Mesenchymal stem cell (in vitro differentiated cells and primary cell): Measurements from ENCODE around the gene SLC25A15.

ENCODE experiments used
- DNase-seq: peaks from one replicate; pipeline ENCODE4 v3.0.0-alpha.2; 2013
- H2AFZ ChIP-seq: one replicate; pipeline ENCODE4 v1.6.1; 2013; ENCODE audit warnings: low read depth, mild to moderate bottlenecking, control low read depth, inconsistent platforms, low read length, moderate library complexity
- H2AK5ac ChIP-seq: 2 replicates; pipeline ENCODE4 v1.6.1; 2013; ENCODE audit warnings: low read length, moderate library complexity, mild to moderate bottlenecking, inconsistent platforms; ENCODE audit not compliant: severe bottlenecking
- H2BK120ac ChIP-seq: one replicate; pipeline ENCODE4 v1.6.1; 2013; ENCODE audit warnings: low read depth, mild to moderate bottlenecking, inconsistent platforms, low read length, moderate library complexity
- H2BK12ac ChIP-seq, 2 experiments: one replicate each; pipeline ENCODE4 v1.6.1; 2013; ENCODE audit warnings: inconsistent platforms in 2 of 2, low read length in 2 of 2, mild to moderate bottlenecking in 2 of 2, moderate library complexity in 2 of 2, control low read depth in 1 of 2
- H2BK15ac ChIP-seq: one replicate; pipeline ENCODE4 v1.6.1; 2013; ENCODE audit warnings: mild to moderate bottlenecking, low read depth, inconsistent platforms; ENCODE audit not compliant: poor library complexity, severe bottlenecking
- H2BK5ac ChIP-seq: 2 replicates; pipeline ENCODE4 v1.6.1; 2013; ENCODE audit warnings: low read depth, mild to moderate bottlenecking, low read length, control low read depth, inconsistent platforms; ENCODE audit not compliant: poor library complexity, severe bottlenecking
- H3K14ac ChIP-seq, 2 experiments: one replicate each; pipeline ENCODE4 v1.6.1; 2013; ENCODE audit warnings: inconsistent platforms in 2 of 2, low read length in 2 of 2, control low read depth in 1 of 2, mild to moderate bottlenecking in 1 of 2, moderate library complexity in 1 of 2
- H3K18ac ChIP-seq, 2 experiments: one replicate each; pipeline ENCODE4 v1.6.1; 2013; ENCODE audit warnings: inconsistent platforms in 2 of 2, low read length in 2 of 2, control low read depth in 1 of 2, low read depth in 1 of 2, mild to moderate bottlenecking in 1 of 2
- H3K23ac ChIP-seq, 2 experiments: one replicate each; pipeline ENCODE4 v1.6.1; 2013; ENCODE audit warnings: inconsistent platforms in 2 of 2, low read length in 2 of 2, mild to moderate bottlenecking in 2 of 2, moderate library complexity in 2 of 2, control low read depth in 1 of 2
- H3K27ac ChIP-seq: 2 replicates; pipeline ENCODE4 v1.5.1; 2013; ENCODE audit warnings: mild to moderate bottlenecking, moderate library complexity, low read length, control low read depth, inconsistent platforms; ENCODE audit not compliant: poor library complexity, severe bottlenecking
- H3K27me3 ChIP-seq, 2 experiments: 2 replicates each; pipeline versions ENCODE4 v1.6.1 to v1.7.0; 2013; ENCODE audit warnings: low read length in 2 of 2, mild to moderate bottlenecking in 2 of 2, moderate library complexity in 2 of 2, control low read depth in 1 of 2, inconsistent platforms in 1 of 2; ENCODE audit not compliant: control insufficient read depth in 1 of 2, insufficient read depth in 1 of 2
- H3K36me3 ChIP-seq, 2 experiments: 2 replicates each; pipeline versions ENCODE4 v1.6.1 to v1.7.0; 2013; ENCODE audit warnings: low read length in 2 of 2, control low read depth in 1 of 2, inconsistent platforms in 1 of 2, low read depth in 1 of 2, mild to moderate bottlenecking in 1 of 2; ENCODE audit not compliant: insufficient read depth in 2 of 2, control insufficient read depth in 1 of 2
- H3K4ac ChIP-seq, 2 experiments: one replicate each; pipeline ENCODE4 v1.6.1; 2013; ENCODE audit warnings: inconsistent platforms in 2 of 2, low read length in 2 of 2, mild to moderate bottlenecking in 2 of 2, moderate library complexity in 2 of 2, control low read depth in 1 of 2, low read depth in 1 of 2
- H3K4me1 ChIP-seq: 2 replicates; pipeline ENCODE4 v1.6.1; 2013; ENCODE audit warnings: low read depth, low read length, control low read depth; ENCODE audit not compliant: control insufficient read depth, insufficient read depth
- H3K4me2 ChIP-seq: 2 replicates; pipeline ENCODE4 v1.6.1; 2013; ENCODE audit warnings: low read length, mild to moderate bottlenecking, inconsistent platforms; ENCODE audit not compliant: poor library complexity, severe bottlenecking
- H3K4me3 ChIP-seq, 2 experiments: 2 replicates each; pipeline versions ENCODE4 v1.5.1 to v1.7.0; 2013; ENCODE audit warnings: low read length in 2 of 2, mild to moderate bottlenecking in 2 of 2, control low read depth in 1 of 2, low read depth in 1 of 2; ENCODE audit not compliant: insufficient read depth in 1 of 2
- H3K79me1 ChIP-seq: replicated peaks from 2 replicates; pipeline ENCODE4 v1.6.1; 2013; ENCODE audit warnings: mild to moderate bottlenecking, control low read depth, low read length, inconsistent platforms; ENCODE audit not compliant: poor library complexity, severe bottlenecking
- H3K9ac ChIP-seq: 2 replicates; pipeline ENCODE4 v1.7.0; 2013; ENCODE audit warnings: mild to moderate bottlenecking, low read length, moderate library complexity
- H3K9me3 ChIP-seq: 2 replicates; pipeline ENCODE4 v1.7.0; 2013; ENCODE audit warnings: mild to moderate bottlenecking, low read length; ENCODE audit not compliant: control insufficient read depth
- H4K8ac ChIP-seq: one replicate; pipeline ENCODE4 v1.6.1; 2013; ENCODE audit warnings: inconsistent platforms, mild to moderate bottlenecking, low read length, moderate library complexity
- H4K91ac ChIP-seq: one replicate; pipeline ENCODE4 v1.6.1; 2013; ENCODE audit warnings: mild to moderate bottlenecking, low read length, inconsistent platforms
- WGBS: methylation state at CpG from one replicate; pipeline ENCODE4 v1.1.7; 2013; ENCODE audit warnings: mixed read lengths; 5-methylcytosine and 5-hydroxymethylcytosine counted together

Gene SLC25A15

DNA sequence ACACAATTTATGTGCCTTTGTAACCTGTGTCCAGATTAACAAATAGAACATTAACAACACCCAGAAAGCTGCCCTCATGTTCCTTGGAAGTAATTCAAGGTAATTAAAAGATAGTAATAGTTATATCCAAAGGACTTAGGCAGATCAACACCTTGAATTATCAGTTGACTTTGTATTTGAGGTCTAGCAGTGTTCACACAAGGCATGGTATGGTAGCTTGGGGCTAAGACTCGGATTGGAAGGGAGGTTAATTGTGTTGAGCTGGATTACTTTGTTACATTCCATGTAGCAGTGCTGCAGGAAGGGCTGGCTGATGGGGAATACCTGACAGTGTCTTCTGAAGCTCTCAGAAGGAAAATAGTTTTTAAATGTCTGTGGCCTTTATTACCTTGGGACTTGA lies 16.8 kb downstream of the SLC25A15 start:
- Histone ChIP-seq H2BK120ac (no peak overlapping the region), H3K4me2 (no peak overlapping the region), H2BK15ac (no peak overlapping the region), H3K14ac (no peak overlapping the region), H3K27me3 (no peaks in the 10 kb centered on the region), H2AK5ac (no peak overlapping the region), H4K8ac (no peak overlapping the region), H2AFZ (no peak overlapping the region), H2BK5ac (no peak overlapping the region), H4K91ac (no peak overlapping the region), H3K4me1 (no peaks in the 10 kb centered on the region), H2BK12ac (no peak overlapping the region), H3K9me3 (no peaks in the 10 kb centered on the region), H3K79me1 (no peaks in the 10 kb centered on the region), H3K4me3 (no peak overlapping the region), H3K27ac (no peak overlapping the region), H3K9ac (no peak overlapping the region), H3K4ac (no peak overlapping the region), H3K23ac (no peak overlapping the region), H3K36me3 (peaks cover 4 to 68% of the 10 kb centered on the region in 2 experiments), H3K18ac (no peak overlapping the region)
- 84% methylated on average over 1 of the region's 1 CpG for WGBS
- no peak for DNase-seq

- DNase-seq = no peak
- Histone ChIP-seq H3K9me3 (no peaks in the 10 kb centered on the region), H3K4me2 (no peak overlapping the region), H2BK120ac (no peak overlapping the region), H3K9ac (no peak overlapping the region), H3K4me1 (peaks cover 7% of the 10 kb centered on the region), H3K18ac (no peak overlapping the region), H4K8ac (no peak overlapping the region), H3K14ac (no peak overlapping the region), H4K91ac (no peak overlapping the region), H2BK5ac (no peak overlapping the region), H2AFZ (no peak overlapping the region), H2AK5ac (no peak overlapping the region), H2BK15ac (no peak overlapping the region), H3K4ac (no peak overlapping the region), H3K4me3 (no peak overlapping the region), H3K36me3 (peaks cover 20 to 63% of the 10 kb centered on the region in 2 experiments), H2BK12ac (no peak overlapping the region), H3K23ac (no peak overlapping the region), H3K27ac (no peak overlapping the region), H3K27me3 (no peaks in the 10 kb centered on the region), H3K79me1 (no peaks in the 10 kb centered on the region)
- WGBS = 95% methylated on average over 5 of the region's 5 CpGs
Measured at GRCh38 chr13:40809471-40809870, 20.1 kb downstream of the SLC25A15 start.

DNA sequence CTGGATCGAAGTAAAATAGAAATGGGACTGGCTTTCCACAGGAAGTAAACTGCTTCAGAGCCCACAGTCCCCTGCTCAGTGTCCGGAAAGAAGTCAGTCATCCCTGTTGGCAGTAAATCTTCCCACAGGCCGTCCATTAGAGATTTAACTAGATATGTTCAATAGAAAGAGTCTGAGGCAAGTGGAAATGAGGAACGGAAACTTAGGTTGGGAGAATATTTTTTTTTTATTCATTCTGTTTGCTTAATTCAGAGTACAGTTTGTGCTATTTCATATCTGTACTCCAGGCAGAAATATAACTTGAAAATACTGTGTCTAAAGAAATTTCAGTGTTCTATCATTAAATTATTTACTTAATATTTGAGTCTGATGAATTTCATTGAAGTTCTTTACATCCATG lies 22.7 kb downstream of the SLC25A15 start:
- Histone ChIP-seq H3K9ac (no peak overlapping the region), H3K36me3 (peaks cover 16 to 40% of the 10 kb centered on the region in 2 experiments), H2BK15ac (no peak overlapping the region), H3K23ac (no peak overlapping the region), H2BK120ac (no peak overlapping the region), H3K4me1 (peaks cover 7% of the 10 kb centered on the region), H2BK12ac (no peak overlapping the region), H4K8ac (no peak overlapping the region), H4K91ac (no peak overlapping the region), H3K4me3 (no peak overlapping the region), H2AFZ (no peak overlapping the region), H3K4ac (no peak overlapping the region), H2BK5ac (no peak overlapping the region), H3K9me3 (peaks cover 10% of the 10 kb centered on the region), H3K27me3 (no peaks in the 10 kb centered on the region), H3K18ac (no peak overlapping the region), H3K4me2 (no peak overlapping the region), H3K79me1 (no peaks in the 10 kb centered on the region), H3K14ac (no peak overlapping the region), H3K27ac (no peak overlapping the region), H2AK5ac (no peak overlapping the region)
- 95% methylated on average over 3 of the region's 4 CpGs for WGBS
- no peak for DNase-seq

- H3K27me3 ChIP-seq = no peaks in the 10 kb centered on the region
- peaks cover 10% of the 10 kb centered on the region for H3K9me3 ChIP-seq
- H2BK12ac ChIP-seq = no peak overlapping the region
- H2AFZ ChIP-seq = no peak overlapping the region
- peaks cover 16 to 36% of the 10 kb centered on the region in 2 experiments for H3K36me3 ChIP-seq
- peaks cover 7% of the 10 kb centered on the region for H3K4me1 ChIP-seq
- H2AK5ac ChIP-seq = no peak overlapping the region
- H2BK15ac ChIP-seq = no peak overlapping the region
- H3K27ac ChIP-seq = no peak overlapping the region
- WGBS = 96% methylated on average over 6 of the region's 6 CpGs
- H3K23ac ChIP-seq = no peak overlapping the region
- no peak overlapping the region for H3K4me3 ChIP-seq
- no peak overlapping the region for H4K8ac ChIP-seq
- H2BK120ac ChIP-seq = no peak overlapping the region
- H3K18ac ChIP-seq = no peak overlapping the region
- no peak overlapping the region for H3K4me2 ChIP-seq
- H3K79me1 ChIP-seq = no peaks in the 10 kb centered on the region
- H3K4ac ChIP-seq = no peak overlapping the region
- no peak overlapping the region for H3K14ac ChIP-seq
- H3K9ac ChIP-seq = no peak overlapping the region
- H4K91ac ChIP-seq = no peak overlapping the region
- no peak overlapping the region for H2BK5ac ChIP-seq
- peak; percentile 15 for DNase-seq
Measured at GRCh38 chr13:40812724-40813445, 23.5 kb downstream of the SLC25A15 start.
